Effector memory CD4-positive, alpha-beta T cell (primary cell): Measurements from ENCODE around the gene MAK.
"Not testable (repeated sequence)": the region's sequence is repeated elsewhere in the genome, so short reads cannot be mapped to it uniquely, and the experiment has no call there.

Source experiments
- DNase-seq, 3 donors: peaks; one replicate each; pipeline ENCODE4 v3.0.0-alpha.2; 2020
- H3K27ac ChIP-seq: 2 replicates; pipeline ENCODE4 v1.7.0; 2013; ENCODE audit warnings: mild to moderate bottlenecking, low read length, moderate library complexity; ENCODE audit not compliant: insufficient read depth, poor library complexity, severe bottlenecking
- H3K27me3 ChIP-seq: replicated peaks from 2 replicates; pipeline ENCODE4 v1.7.0; 2013; ENCODE audit warnings: mild to moderate bottlenecking, low read length; ENCODE audit not compliant: insufficient read depth, control insufficient read depth, poor library complexity, severe bottlenecking
- H3K36me3 ChIP-seq: 2 replicates; pipeline ENCODE4 v1.7.0; 2013; ENCODE audit warnings: mild to moderate bottlenecking, low read length, moderate library complexity; ENCODE audit not compliant: control insufficient read depth, insufficient read depth
- H3K4me1 ChIP-seq: 2 replicates; pipeline ENCODE4 v1.7.0; 2013; ENCODE audit warnings: low read length, mild to moderate bottlenecking; ENCODE audit not compliant: control insufficient read depth, insufficient read depth, poor library complexity, severe bottlenecking
- H3K4me3 ChIP-seq: 2 replicates; pipeline ENCODE4 v1.7.0; 2013; ENCODE audit warnings: low read length, low read depth, mild to moderate bottlenecking; ENCODE audit not compliant: insufficient read depth, poor library complexity, severe bottlenecking
- H3K9me3 ChIP-seq: 2 replicates; pipeline ENCODE4 v1.7.0; 2013; ENCODE audit warnings: mild to moderate bottlenecking, low read length, moderate library complexity; ENCODE audit not compliant: control insufficient read depth

Gene MAK

DNA sequence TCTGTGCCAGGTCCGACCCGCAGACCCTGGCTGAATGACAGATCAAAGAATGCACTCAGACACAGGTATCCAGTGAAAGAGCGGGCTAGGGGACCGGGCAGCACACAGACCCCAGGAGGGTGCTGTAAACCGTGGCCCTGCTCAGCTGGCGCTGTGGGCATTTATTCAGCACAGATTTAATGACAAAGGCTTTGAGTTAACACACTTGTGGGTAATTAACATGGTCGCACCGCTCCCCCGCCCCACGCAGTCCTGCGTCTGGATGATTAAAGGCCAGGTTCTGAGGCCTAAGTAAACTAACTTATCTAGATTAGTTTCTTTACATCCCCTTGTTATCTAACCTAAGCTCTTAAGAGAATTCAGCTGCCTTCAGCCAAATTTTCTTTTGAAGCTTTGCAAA, 3.5 kb downstream of the MAK start:
- Histone ChIP-seq H3K4me3 (no peak overlapping the region), H3K27ac (no peak overlapping the region), H3K9me3 (no peaks in the 10 kb centered on the region), H3K4me1 (peaks cover 17% of the 10 kb centered on the region), H3K36me3 (no peaks in the 10 kb centered on the region), H3K27me3 (peaks cover 26% of the 10 kb centered on the region)
- DNase-seq: no peak

DNA sequence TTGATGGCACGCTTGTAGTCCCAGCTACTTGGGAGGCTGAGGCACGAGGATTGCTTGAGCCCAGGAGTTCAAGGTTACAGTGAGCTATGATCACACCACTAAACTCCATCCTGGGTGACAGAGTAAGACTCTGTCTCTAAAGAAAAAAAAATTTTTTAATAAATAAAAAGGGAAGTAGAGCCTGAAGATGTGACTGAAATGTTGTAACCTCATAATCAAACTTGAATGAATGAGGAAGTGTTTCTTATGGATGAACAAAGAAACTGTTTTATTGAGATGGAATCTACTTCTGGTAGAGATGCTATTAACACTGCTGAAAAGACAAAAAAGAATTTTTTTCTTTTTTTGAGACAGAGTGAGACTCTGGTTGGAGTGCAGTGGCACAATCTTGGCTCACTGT, 6.7 kb downstream of the MAK start:
- DNase-seq: no peak
- no peaks in the 10 kb centered on the region for H3K36me3 ChIP-seq
- no peaks in the 10 kb centered on the region for H3K4me1 ChIP-seq

DNA sequence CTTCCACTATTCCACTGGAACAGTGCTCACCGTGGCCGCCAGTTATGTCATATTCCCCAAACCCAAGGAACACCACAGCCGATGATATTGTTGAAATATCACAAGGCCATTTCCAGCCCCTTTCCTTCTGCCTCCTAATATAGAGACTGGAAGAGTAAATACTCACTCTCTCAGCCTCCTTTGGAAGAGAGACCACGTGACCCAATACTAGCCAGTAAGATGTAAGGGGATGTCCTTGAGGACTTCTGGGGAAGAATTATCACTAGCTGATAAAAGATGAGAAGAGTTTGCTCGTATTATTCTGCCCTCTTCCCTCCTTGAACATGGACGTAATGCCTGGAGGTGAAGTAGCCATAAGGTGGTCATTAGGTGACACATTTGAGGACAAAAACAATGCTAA, 13.5 kb downstream of the MAK start:
- H3K27me3 ChIP-seq: no peaks in the 10 kb centered on the region
- H3K4me1 ChIP-seq: no peaks in the 10 kb centered on the region
- H3K27ac ChIP-seq: no peak overlapping the region
- H3K36me3 ChIP-seq: no peaks in the 10 kb centered on the region
- H3K4me3 ChIP-seq: no peak overlapping the region
- H3K9me3 ChIP-seq: no peaks in the 10 kb centered on the region
- DNase-seq: no peak

More for the DNA sequence above, 6.7 kb downstream of the MAK start:
- Histone ChIP-seq H3K4me3 (no peak overlapping the region), H3K27ac (no peak overlapping the region), H3K9me3 (no peaks in the 10 kb centered on the region), H3K27me3 (peaks cover 4% of the 10 kb centered on the region)

DNA sequence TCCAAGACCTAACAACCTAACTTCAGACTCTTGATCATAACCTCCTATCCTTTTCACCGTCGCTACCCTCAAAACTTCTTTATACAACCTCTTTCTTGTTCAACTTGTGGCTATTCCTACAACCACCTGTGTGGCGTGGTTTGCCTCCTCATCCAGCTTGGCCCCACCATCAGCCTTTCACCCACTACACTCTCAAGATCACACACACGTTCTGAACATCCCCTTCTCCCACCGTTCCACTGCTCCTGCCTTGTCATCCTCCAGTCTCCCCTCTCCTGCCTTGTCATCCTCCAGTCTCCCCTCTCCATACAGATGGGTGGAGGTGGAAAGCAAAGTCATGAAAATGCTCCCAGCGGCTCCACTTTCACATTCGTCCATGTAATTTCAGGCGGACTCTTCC, 14.0 kb downstream of the MAK start:
- Histone ChIP-seq H3K4me1 (no peaks in the 10 kb centered on the region), H3K27ac (no peak overlapping the region), H3K27me3 (no peaks in the 10 kb centered on the region), H3K4me3 (no peak overlapping the region), H3K36me3 (no peaks in the 10 kb centered on the region), H3K9me3 (no peaks in the 10 kb centered on the region)
- no peak for DNase-seq

DNA sequence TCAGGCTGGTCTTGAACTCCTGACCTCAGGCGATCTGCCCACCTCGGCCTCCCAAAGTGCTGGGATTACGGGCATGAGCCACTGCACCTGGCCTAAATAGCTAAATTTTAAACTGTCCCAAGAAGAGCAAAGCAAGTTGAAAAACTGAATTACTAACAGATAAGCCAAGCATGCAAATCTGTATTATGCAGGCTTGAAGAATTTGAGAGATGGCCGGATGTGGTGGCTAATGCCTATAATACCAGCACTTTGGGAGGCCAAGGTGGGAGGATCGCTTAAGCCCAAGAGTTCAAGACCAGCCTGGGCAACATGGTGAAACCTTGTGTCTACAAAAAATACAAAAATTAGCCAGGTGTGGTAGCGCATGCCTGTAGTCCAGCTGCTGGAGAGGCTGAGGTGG, 24.2 kb downstream of the MAK start:
- not testable (repeated sequence) for H3K27ac ChIP-seq, DNase-seq, H3K27me3 ChIP-seq

DNA sequence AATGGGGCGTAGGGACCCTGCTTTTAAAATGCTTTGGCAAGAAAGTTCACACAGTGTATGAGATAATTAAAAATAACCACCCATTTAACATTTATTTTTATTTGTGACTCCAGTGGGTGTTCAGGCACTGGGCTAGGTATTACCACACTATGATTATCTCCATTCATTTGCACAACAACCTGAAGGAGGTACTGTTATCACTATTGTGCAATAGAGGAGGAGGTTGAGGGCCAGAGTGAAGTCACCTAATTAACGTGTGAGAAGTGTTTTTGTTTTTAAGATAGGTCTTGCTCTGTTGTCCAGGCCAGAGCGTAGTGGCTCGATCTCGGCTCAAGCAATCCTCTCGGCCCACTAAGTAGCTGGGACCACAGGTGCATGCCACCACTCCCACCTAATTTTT, 29.2 kb downstream of the MAK start:
- Histone ChIP-seq H3K4me1 (no peaks in the 10 kb centered on the region), H3K27me3 (no peaks in the 10 kb centered on the region), H3K36me3 (no peaks in the 10 kb centered on the region), H3K4me3 (no peak overlapping the region), H3K9me3 (no peaks in the 10 kb centered on the region), H3K27ac (no peak overlapping the region)
- no peak for DNase-seq

More for the DNA sequence above, 24.2 kb downstream of the MAK start:
- H3K4me3 ChIP-seq, H3K9me3 ChIP-seq, H3K36me3 ChIP-seq, H3K4me1 ChIP-seq: not testable (repeated sequence)

DNA sequence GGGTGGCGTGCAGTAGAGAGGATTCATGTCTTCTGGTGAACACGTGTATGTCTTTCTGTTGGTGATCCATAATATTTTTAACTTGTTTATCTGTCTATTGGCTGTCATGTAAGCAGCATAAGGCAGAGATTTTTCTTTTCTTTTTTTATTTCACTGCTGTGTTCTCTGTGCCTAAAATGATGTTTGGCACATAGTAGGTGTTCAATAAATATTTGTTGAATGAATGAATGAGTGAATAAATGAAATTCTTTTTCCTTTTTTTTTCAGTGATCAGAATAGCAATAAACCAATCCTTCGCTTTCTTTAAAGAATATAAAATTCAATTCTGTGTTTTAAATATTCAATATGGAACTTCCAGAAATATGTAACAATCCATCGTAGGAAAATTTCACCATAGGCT, 30.0 kb downstream of the MAK start:
- no peak for DNase-seq
- H3K4me1 ChIP-seq: no peaks in the 10 kb centered on the region
- no peak overlapping the region for H3K4me3 ChIP-seq
- no peak overlapping the region for H3K27ac ChIP-seq
- no peaks in the 10 kb centered on the region for H3K27me3 ChIP-seq
- H3K9me3 ChIP-seq: no peaks in the 10 kb centered on the region
- no peaks in the 10 kb centered on the region for H3K36me3 ChIP-seq

DNA sequence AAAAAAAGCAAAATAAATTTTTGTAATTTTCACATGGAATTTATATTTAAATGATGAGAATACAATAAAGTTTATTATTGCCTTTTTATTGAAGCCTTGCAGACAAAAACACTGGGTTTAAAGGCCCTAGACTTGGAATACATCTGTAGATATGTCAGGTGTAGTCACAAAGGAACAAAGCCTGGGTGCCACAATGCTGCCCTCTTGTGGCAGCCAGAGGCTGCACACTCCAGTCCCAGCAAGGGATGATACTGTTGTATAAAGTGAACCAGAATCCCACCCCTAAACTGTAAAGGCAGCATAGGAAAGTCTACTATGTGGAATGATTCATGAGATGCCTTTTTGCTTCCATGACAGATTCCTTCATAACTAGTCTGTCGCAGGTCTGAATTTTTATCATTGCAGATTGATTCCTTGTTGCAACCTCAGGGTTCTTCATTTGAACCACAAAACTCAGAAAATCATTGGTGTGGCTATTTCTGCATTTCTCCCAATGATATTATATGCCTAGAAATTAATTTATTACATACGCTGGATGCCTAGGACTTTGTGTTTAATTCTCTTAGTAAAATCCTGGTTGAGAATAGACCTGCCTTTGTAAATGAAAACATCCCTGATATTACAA, 37.0 kb downstream of the MAK start:
- H3K27ac ChIP-seq: no peak overlapping the region
- H3K27me3 ChIP-seq: no peaks in the 10 kb centered on the region
- no peaks in the 10 kb centered on the region for H3K36me3 ChIP-seq
- DNase-seq: peak; percentile 8 to 30 (median 9)
- H3K4me1 ChIP-seq: no peaks in the 10 kb centered on the region
- no peak overlapping the region for H3K4me3 ChIP-seq
- H3K9me3 ChIP-seq: no peaks in the 10 kb centered on the region

DNA sequence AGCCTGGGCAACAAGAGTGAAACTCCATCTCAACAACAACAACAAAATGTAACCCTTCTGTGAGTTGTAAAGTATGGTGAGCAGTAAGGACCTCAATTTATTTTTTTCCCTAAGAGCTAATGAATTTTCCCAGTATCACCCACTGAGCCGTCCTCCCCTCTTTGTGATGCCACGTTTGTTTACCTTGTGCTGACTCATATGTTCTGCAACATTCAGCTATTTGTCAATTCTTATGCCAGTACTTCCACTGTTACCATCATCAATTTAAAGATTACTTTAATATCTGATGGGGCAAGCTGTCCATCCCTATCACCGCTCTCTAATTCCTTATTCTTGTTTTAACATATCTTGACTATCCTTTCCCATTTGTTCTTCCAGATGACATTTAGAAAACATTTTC, 37.5 kb downstream of the MAK start:
- Histone ChIP-seq H3K27me3 (no peaks in the 10 kb centered on the region), H3K9me3 (no peaks in the 10 kb centered on the region)
- DNase-seq: no peak

DNA sequence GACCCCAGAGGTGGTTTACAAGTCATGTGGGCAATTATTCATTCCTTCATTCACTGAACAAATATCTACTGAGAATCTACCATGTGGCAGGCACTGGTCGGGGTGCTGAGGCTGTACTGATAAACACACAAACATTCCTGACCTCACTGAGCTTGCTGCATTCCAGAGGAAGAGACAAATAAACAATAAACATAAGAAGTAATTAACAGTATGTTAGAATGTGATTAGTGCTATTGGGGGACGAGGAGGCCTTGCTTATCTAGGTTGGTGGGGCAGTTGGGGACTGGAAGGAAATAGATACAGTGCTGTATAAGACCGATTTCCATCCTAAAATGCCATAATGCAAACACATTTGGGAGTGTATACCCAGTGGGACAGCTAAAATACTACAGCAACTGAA, 44.1 kb downstream of the MAK start:
- H3K4me1 ChIP-seq: no peaks in the 10 kb centered on the region
- H3K27me3 ChIP-seq: no peaks in the 10 kb centered on the region
- H3K4me3 ChIP-seq: no peak overlapping the region
- DNase-seq: no peak
- no peaks in the 10 kb centered on the region for H3K9me3 ChIP-seq
- no peaks in the 10 kb centered on the region for H3K36me3 ChIP-seq
- no peak overlapping the region for H3K27ac ChIP-seq

More for the DNA sequence above, 37.5 kb downstream of the MAK start:
- H3K4me3 ChIP-seq: no peak overlapping the region
- H3K27ac ChIP-seq: no peak overlapping the region
- H3K36me3 ChIP-seq: no peaks in the 10 kb centered on the region
- no peaks in the 10 kb centered on the region for H3K4me1 ChIP-seq
